ENCODE measurements around the gene FOS.

Gene FOS

GRCh38 chr14:75236901-75237419 is 41.7 kb upstream of the FOS start:
- peak overlapping the region; percentile 45 for H3K27ac ChIP-seq
- H3K4me1 ChIP-seq: peaks cover 5% of the 10 kb centered on the region
- H3K79me2 ChIP-seq: no peaks in the 10 kb centered on the region
- no peaks in the 10 kb centered on the region for H3K36me3 ChIP-seq (ENCODE audit: control insufficient read depth, insufficient read depth, low read length)
- peak overlapping the region; percentile 59 for H2AFZ ChIP-seq
- no peak for TF ChIP-seq CTCF (IDR thresholded peaks at IDR 0.05)
- no peaks in the 10 kb centered on the region for H3K27me3 ChIP-seq (ENCODE audit: control insufficient read depth, insufficient read depth, low read length)
- no peaks in the 10 kb centered on the region for H3K9me3 ChIP-seq (ENCODE audit: control insufficient read depth, low read length)
- H3K4me3 ChIP-seq (ENCODE audit: low read depth, low read length): no peak overlapping the region
- no peak overlapping the region for H3K9ac ChIP-seq
- no peak overlapping the region for H3K4me2 ChIP-seq (ENCODE audit: low read length)

- Histone ChIP-seq H3K9ac (no peak overlapping the region), H3K9me3 (ENCODE audit: control insufficient read depth, low read length) (no peaks in the 10 kb centered on the region), H3K4me3 (ENCODE audit: low read depth, low read length) (no peak overlapping the region), H2AFZ (no peak overlapping the region), H3K79me2 (no peaks in the 10 kb centered on the region), H3K4me1 (peaks cover 5% of the 10 kb centered on the region), H3K27me3 (ENCODE audit: control insufficient read depth, insufficient read depth, low read length) (no peaks in the 10 kb centered on the region), H3K27ac (no peak overlapping the region), H3K36me3 (ENCODE audit: control insufficient read depth, insufficient read depth, low read length) (no peaks in the 10 kb centered on the region), H3K4me2 (ENCODE audit: low read length) (no peak overlapping the region)
- no peak for TF ChIP-seq CTCF (IDR thresholded peaks at IDR 0.05)
Measured at GRCh38 chr14:75238756-75239455, 39.7 kb upstream of the FOS start.

- no peak overlapping the region for H3K4me3 ChIP-seq (ENCODE audit: low read depth, low read length)
- peaks cover 5% of the 10 kb centered on the region for H3K4me1 ChIP-seq
- H3K9me3 ChIP-seq (ENCODE audit: control insufficient read depth, low read length): no peaks in the 10 kb centered on the region
- no peak for TF ChIP-seq CTCF (IDR thresholded peaks at IDR 0.05)
- no peak overlapping the region for H3K9ac ChIP-seq
- no peaks in the 10 kb centered on the region for H3K79me2 ChIP-seq
- no peaks in the 10 kb centered on the region for H3K36me3 ChIP-seq (ENCODE audit: control insufficient read depth, insufficient read depth, low read length)
- no peaks in the 10 kb centered on the region for H3K27me3 ChIP-seq (ENCODE audit: control insufficient read depth, insufficient read depth, low read length)
- no peak overlapping the region for H3K4me2 ChIP-seq (ENCODE audit: low read length)
- H3K27ac ChIP-seq: no peak overlapping the region
- no peak overlapping the region for H2AFZ ChIP-seq
Measured at GRCh38 chr14:75240781-75241180, 37.8 kb upstream of the FOS start.

GRCh38 chr14:75242546-75243273 is 35.9 kb upstream of the FOS start:
- TF ChIP-seq CTCF (IDR thresholded peaks at IDR 0.05): no peak
- H3K4me3 ChIP-seq (ENCODE audit: low read depth, low read length): no peak overlapping the region
- H3K4me1 ChIP-seq: no peaks in the 10 kb centered on the region
- no peaks in the 10 kb centered on the region for H3K36me3 ChIP-seq (ENCODE audit: control insufficient read depth, insufficient read depth, low read length)
- no peaks in the 10 kb centered on the region for H3K27me3 ChIP-seq (ENCODE audit: control insufficient read depth, insufficient read depth, low read length)
- no peak overlapping the region for H3K4me2 ChIP-seq (ENCODE audit: low read length)
- H3K9ac ChIP-seq: no peak overlapping the region
- H3K79me2 ChIP-seq: no peaks in the 10 kb centered on the region
- H2AFZ ChIP-seq: no peak overlapping the region
- H3K9me3 ChIP-seq (ENCODE audit: control insufficient read depth, low read length): no peaks in the 10 kb centered on the region
- H3K27ac ChIP-seq: no peak overlapping the region

Data from parathyroid adenoma (tissue), 2 donors.